Stimulated activated naive CD4-positive, alpha-beta T cell treated with Interleukin-2 at 50 U/mL for 16 hours (primary cell): Measurements from ENCODE around the gene KIF1B.

Experiments
- DNase-seq: peaks from one replicate; lab custom pipeline; 2025; lab: John Stamatoyannopoulos, UW

Gene KIF1B

GRCh38 chr1:10209905-10210810 lies at the start of gene KIF1B:
Gene KIF1B (plus strand): TSS chr1:10210570. CDS start chr1:10232329, 21,759 bp downstream.
- DNase-seq, result peak; percentile 95

- DNase-seq, result no peak
These were observed 49.4 kb upstream of the KIF1B start for GRCh38 chr1:10160907-10161490.

GRCh38 chr1:10161541-10162290 lies 48.7 kb upstream of the KIF1B start:
- no peak for DNase-seq

- DNase-seq, result no peak
These were observed 41.4 kb upstream of the KIF1B start for GRCh38 chr1:10168912-10169514.

GRCh38 chr1:10170239-10170574 lies 40.2 kb upstream of the KIF1B start:
- no peak for DNase-seq

- DNase-seq, result no peak
These were observed 39.1 kb upstream of the KIF1B start for GRCh38 chr1:10171105-10171767.

- no peak for DNase-seq
These were observed 38.2 kb upstream of the KIF1B start for GRCh38 chr1:10171995-10172669.

GRCh38 chr1:10173582-10173981 lies 36.8 kb upstream of the KIF1B start:
- DNase-seq, result no peak

- no peak for DNase-seq
These were observed 32.5 kb upstream of the KIF1B start for GRCh38 chr1:10177876-10178275.

GRCh38 chr1:10178597-10179405 lies 31.6 kb upstream of the KIF1B start:
- no peak for DNase-seq

- DNase-seq, result no peak
These were observed 30.8 kb upstream of the KIF1B start for GRCh38 chr1:10179406-10180091.

GRCh38 chr1:10181154-10181553 lies 29.2 kb upstream of the KIF1B start:
- DNase-seq, result no peak

- no peak for DNase-seq
These were observed 24.6 kb upstream of the KIF1B start for GRCh38 chr1:10185759-10186158.

- DNase-seq, result no peak
These were observed 23.9 kb upstream of the KIF1B start for GRCh38 chr1:10186331-10187025.

- no peak for DNase-seq
These were observed 23.4 kb upstream of the KIF1B start for GRCh38 chr1:10187026-10187334.

GRCh38 chr1:10188133-10188650 lies 22.2 kb upstream of the KIF1B start:
- DNase-seq, result no peak

GRCh38 chr1:10189659-10190058 lies 20.7 kb upstream of the KIF1B start:
- DNase-seq, result no peak

GRCh38 chr1:10192263-10192662 lies 18.1 kb upstream of the KIF1B start:
- no peak for DNase-seq

GRCh38 chr1:10193288-10193687 lies 17.1 kb upstream of the KIF1B start:
- DNase-seq, result no peak
